ENCODE measurements around the gene SAT1. TPM values are rescaled to one million over a fixed set of nuclear protein-coding genes. Genes with fewer than 3 reads are reported as not detected.

SAT1 gene
- polyA plus RNA-seq, 1 donor (not counting 4 experiments of a cell fraction or from before 2014, with no cell fraction given): 1,607 TPM

DNA sequence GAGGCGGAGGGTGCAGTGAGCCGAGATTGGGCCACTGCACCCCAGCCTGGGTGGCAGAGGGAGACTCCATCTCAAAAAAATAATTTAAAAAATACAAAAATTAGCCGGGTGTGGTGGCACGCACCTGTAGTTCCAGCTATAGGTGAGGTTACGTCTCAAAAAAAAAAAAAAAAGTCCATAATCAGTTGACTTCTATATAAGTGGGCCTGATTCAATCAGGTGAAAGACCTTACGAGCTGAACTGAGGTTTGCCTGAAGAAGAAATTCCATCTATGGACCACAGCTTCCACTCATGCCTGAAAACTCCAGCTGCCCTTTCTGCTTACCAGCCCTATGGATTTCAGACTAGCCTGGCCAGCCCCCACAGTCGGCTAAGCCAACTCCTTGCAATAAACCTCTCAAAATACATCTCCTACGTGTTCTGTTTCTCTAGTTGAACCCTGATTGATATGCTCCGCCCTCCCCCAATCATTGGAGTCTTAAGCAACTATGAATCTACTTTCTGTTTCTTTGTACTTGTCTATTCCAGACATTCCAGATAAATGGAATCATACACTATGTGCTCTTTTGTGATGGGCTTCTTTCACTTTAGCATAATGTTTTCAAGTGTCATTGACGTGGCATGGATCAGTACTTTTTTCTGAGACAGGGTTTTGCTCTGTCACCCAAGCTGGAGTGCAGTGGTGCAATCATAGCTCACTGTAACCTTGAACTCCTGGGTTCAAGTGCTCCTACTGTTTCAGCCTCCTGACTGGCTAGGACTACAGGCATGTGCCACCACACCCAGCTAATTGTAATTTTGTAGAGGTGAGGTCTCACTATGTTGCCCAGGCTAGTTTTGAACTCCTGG, 36.6 kb downstream of the SAT1 start:
- H3K4me1 ChIP-seq (ENCODE audit: control insufficient read depth, extremely low read depth, insufficient read depth, low read length): peaks cover 3% of the 10 kb centered on the region
- H3K4me2 ChIP-seq (ENCODE audit: control insufficient read depth, extremely low read depth, insufficient read depth, low read depth, low read length): no peak overlapping the region
- dilution Hi-C loops (cut with MboI; ENCODE audit: extremely low pct_ligation_motif_present, low sequenced_read_pairs): no loop called here
- no peaks in the 10 kb centered on the region for H3K9me3 ChIP-seq (ENCODE audit: control insufficient read depth, low read depth, low read length)
- no peak overlapping the region for H3K27ac ChIP-seq (ENCODE audit: control insufficient read depth, insufficient read depth, low read length)
- no peak overlapping the region for H3K9ac ChIP-seq (ENCODE audit: control insufficient read depth, extremely low read depth, insufficient read depth, low read length)
- H3K27me3 ChIP-seq (ENCODE audit: control insufficient read depth, extremely low read depth, insufficient read depth, low read length): no peaks in the 10 kb centered on the region
- no peaks in the 10 kb centered on the region for H4K20me1 ChIP-seq (ENCODE audit: control insufficient read depth, extremely low read depth, insufficient read depth, low read length)
- TF ChIP-seq EZH2 (IDR thresholded peaks at IDR 0.05; ENCODE audit: low read length): no peak
- TF ChIP-seq, protein P1, sequence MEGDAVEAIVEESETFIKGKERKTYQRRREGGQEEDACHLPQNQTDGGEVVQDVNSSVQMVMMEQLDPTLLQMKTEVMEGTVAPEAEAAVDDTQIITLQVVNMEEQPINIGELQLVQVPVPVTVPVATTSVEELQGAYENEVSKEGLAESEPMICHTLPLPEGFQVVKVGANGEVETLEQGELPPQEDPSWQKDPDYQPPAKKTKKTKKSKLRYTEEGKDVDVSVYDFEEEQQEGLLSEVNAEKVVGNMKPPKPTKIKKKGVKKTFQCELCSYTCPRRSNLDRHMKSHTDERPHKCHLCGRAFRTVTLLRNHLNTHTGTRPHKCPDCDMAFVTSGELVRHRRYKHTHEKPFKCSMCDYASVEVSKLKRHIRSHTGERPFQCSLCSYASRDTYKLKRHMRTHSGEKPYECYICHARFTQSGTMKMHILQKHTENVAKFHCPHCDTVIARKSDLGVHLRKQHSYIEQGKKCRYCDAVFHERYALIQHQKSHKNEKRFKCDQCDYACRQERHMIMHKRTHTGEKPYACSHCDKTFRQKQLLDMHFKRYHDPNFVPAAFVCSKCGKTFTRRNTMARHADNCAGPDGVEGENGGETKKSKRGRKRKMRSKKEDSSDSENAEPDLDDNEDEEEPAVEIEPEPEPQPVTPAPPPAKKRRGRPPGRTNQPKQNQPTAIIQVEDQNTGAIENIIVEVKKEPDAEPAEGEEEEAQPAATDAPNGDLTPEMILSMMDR (optimal IDR thresholded peaks at IDR 0.05 in 1 of 3, IDR thresholded peaks at IDR 0.05 in 1 of 3, conservative IDR thresholded peaks at IDR 0.05 in 1 of 3; ENCODE audit: extremely low read depth in 1 of 3, insufficient read depth in 2 of 3, low read length in 3 of 3): no peak
- FAIRE-seq (no peak), DNase-seq (ENCODE audit: low read depth, low spot score) (no peak)
- H2AFZ ChIP-seq (ENCODE audit: control insufficient read depth, low read length): no peak overlapping the region
- H3K36me3 ChIP-seq (ENCODE audit: control insufficient read depth in 2 of 2, extremely low read depth in 1 of 2, insufficient read depth in 2 of 2, low read length in 2 of 2): no peaks in the 10 kb centered on the region
- no peaks in the 10 kb centered on the region for H3K9me1 ChIP-seq (ENCODE audit: control insufficient read depth, extremely low read depth, insufficient read depth, low read length)
- H3K4me3 ChIP-seq (ENCODE audit: control insufficient read depth in 2 of 3, extremely low read depth in 1 of 3, insufficient read depth in 2 of 3, low read depth in 1 of 3, low read length in 3 of 3): no peak overlapping the region
- H3K79me2 ChIP-seq (ENCODE audit: control insufficient read depth, insufficient read depth, low read length): no peaks in the 10 kb centered on the region

DNA sequence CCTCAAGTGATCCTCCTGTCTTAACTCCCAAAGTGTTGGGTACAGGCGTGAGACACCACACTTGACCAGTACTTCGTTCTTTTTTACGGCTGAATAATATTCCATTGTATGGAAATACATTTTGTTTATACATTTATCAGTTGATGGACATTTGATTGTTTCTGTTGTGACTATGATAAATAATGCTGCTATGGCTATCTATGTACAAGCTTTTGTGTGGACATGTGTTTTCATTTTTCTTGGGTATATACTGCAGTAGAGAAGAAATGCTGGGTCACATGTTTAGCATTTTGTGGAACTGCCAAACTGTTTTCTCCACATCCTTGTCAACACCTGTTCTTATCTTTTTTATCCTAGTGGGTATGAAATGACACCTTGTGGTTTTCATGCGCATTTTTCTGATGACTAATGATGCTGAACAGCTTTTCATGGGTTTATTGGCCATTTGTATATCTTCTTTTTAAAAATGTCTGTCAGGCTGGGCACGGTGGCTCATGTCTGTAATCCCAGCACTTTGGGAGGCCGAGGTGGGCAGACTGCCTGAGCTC, 37.3 kb downstream of the SAT1 start:
- Histone ChIP-seq H3K4me1 (ENCODE audit: control insufficient read depth, extremely low read depth, insufficient read depth, low read length) (peaks cover 3% of the 10 kb centered on the region), H2AFZ (ENCODE audit: control insufficient read depth, low read length) (no peak overlapping the region), H4K20me1 (ENCODE audit: control insufficient read depth, extremely low read depth, insufficient read depth, low read length) (no peaks in the 10 kb centered on the region), H3K9me1 (ENCODE audit: control insufficient read depth, extremely low read depth, insufficient read depth, low read length) (no peaks in the 10 kb centered on the region), H3K36me3 (ENCODE audit: control insufficient read depth in 2 of 2, extremely low read depth in 1 of 2, insufficient read depth in 2 of 2, low read length in 2 of 2) (no peaks in the 10 kb centered on the region), H3K9me3 (ENCODE audit: control insufficient read depth, low read depth, low read length) (no peaks in the 10 kb centered on the region), H3K4me2 (ENCODE audit: control insufficient read depth, extremely low read depth, insufficient read depth, low read depth, low read length) (no peak overlapping the region), H3K4me3 (ENCODE audit: control insufficient read depth in 2 of 3, extremely low read depth in 1 of 3, insufficient read depth in 2 of 3, low read depth in 1 of 3, low read length in 3 of 3) (no peak overlapping the region), H3K27me3 (ENCODE audit: control insufficient read depth, extremely low read depth, insufficient read depth, low read length) (no peaks in the 10 kb centered on the region), H3K79me2 (ENCODE audit: control insufficient read depth, insufficient read depth, low read length) (no peaks in the 10 kb centered on the region), H3K27ac (ENCODE audit: control insufficient read depth, insufficient read depth, low read length) (no peak overlapping the region), H3K9ac (ENCODE audit: control insufficient read depth, extremely low read depth, insufficient read depth, low read length) (no peak overlapping the region)
- TF ChIP-seq EZH2 (IDR thresholded peaks at IDR 0.05; ENCODE audit: low read length): no peak
- TF ChIP-seq, protein P1 (optimal IDR thresholded peaks at IDR 0.05 in 1 of 3, IDR thresholded peaks at IDR 0.05 in 1 of 3, conservative IDR thresholded peaks at IDR 0.05 in 1 of 3; ENCODE audit: extremely low read depth in 1 of 3, insufficient read depth in 2 of 3, low read length in 3 of 3): no peak
- DNase-seq (ENCODE audit: low read depth, low spot score): no peak
- FAIRE-seq: peak; percentile 84
- dilution Hi-C loops (cut with MboI; ENCODE audit: extremely low pct_ligation_motif_present, low sequenced_read_pairs): no loop called here

All from keratinocyte (primary cell).